GM06990 (cell line): ENCODE measurements around the gene PLEKHG7.

Source experiments
- DNase-seq: peaks from one replicate; pipeline ENCODE4 v3.0.0-alpha.2; 2011; ENCODE audit not compliant: insufficient read length; ENCODE audit errors: extremely low read depth
- H3K27me3 ChIP-seq: replicated peaks from 2 replicates; pipeline ENCODE4 v1.6.0; 2011; ENCODE audit warnings: low read length; ENCODE audit not compliant: control insufficient read depth, insufficient read depth
- H3K36me3 ChIP-seq: 2 replicates; pipeline ENCODE4 v1.5.1; 2011; ENCODE audit warnings: low read length; ENCODE audit not compliant: control insufficient read depth, insufficient read depth
- H3K4me3 ChIP-seq: replicated peaks from 2 replicates; pipeline ENCODE4 v1.5.1; 2011; ENCODE audit warnings: low read depth, mild to moderate bottlenecking, control low read depth, low read length
- TF ChIP-seq, protein P1 (sequence below): IDR thresholded peaks from 2 replicates; pipeline ENCODE4 v1.5.1; 2011; ENCODE audit warnings: low read length, control low read depth, mild to moderate bottlenecking, inconsistent platforms; ENCODE audit not compliant: insufficient read depth, poor library complexity, severe bottlenecking

The PLEKHG7 gene

GRCh38 chr12:92675092-92675865, 27.5 kb upstream of the PLEKHG7 start:
- TF ChIP-seq, protein P1, sequence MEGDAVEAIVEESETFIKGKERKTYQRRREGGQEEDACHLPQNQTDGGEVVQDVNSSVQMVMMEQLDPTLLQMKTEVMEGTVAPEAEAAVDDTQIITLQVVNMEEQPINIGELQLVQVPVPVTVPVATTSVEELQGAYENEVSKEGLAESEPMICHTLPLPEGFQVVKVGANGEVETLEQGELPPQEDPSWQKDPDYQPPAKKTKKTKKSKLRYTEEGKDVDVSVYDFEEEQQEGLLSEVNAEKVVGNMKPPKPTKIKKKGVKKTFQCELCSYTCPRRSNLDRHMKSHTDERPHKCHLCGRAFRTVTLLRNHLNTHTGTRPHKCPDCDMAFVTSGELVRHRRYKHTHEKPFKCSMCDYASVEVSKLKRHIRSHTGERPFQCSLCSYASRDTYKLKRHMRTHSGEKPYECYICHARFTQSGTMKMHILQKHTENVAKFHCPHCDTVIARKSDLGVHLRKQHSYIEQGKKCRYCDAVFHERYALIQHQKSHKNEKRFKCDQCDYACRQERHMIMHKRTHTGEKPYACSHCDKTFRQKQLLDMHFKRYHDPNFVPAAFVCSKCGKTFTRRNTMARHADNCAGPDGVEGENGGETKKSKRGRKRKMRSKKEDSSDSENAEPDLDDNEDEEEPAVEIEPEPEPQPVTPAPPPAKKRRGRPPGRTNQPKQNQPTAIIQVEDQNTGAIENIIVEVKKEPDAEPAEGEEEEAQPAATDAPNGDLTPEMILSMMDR = no peak
- H3K27me3 ChIP-seq = no peaks in the 10 kb centered on the region
- H3K4me3 ChIP-seq = no peak overlapping the region
- no peaks in the 10 kb centered on the region for H3K36me3 ChIP-seq
- no peak for DNase-seq

DNA sequence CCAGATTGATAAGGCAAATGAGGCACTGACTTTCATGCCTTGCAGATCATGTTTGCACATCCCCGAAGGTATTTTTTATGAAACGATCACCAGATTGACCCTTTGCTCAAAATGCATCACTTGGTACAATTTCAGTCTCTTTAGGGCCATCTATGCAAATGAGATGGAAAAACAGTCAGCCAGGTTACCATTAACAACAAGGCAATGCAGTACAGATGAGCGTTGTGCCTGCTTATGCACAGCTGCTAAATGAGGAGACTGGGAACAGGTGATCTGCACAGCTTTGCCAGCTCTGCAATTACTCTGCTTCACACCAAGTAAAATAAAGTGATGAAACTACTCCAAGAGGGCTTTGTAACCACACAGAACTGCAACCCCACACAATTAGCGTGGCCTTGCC, 26.1 kb upstream of the PLEKHG7 start:
- H3K27me3 ChIP-seq = no peaks in the 10 kb centered on the region
- DNase-seq = no peak
- TF ChIP-seq, protein P1 = no peak
- H3K36me3 ChIP-seq = no peaks in the 10 kb centered on the region
- no peak overlapping the region for H3K4me3 ChIP-seq

DNA sequence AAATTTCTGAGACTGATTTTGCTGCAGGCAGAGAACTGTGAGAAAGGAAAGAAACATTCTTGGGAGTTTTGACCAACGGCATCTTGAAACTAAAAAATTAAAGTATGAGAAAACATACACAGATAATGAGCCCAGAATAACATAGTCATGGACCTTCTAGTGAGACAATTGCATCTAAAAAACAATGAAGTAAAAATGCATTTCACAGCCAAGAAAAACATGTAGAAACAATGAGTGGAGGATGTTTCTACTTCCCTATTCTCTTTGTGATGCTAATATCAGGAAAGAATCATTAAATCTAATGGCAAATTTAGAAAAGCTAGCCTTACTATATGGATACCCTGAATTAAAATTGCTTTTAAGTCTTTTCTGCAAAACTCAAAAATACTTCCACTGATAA, 12.2 kb upstream of the PLEKHG7 start:
- no peak for DNase-seq
- no peaks in the 10 kb centered on the region for H3K36me3 ChIP-seq
- TF ChIP-seq, protein P1 = no peak
- H3K27me3 ChIP-seq = no peaks in the 10 kb centered on the region
- no peak overlapping the region for H3K4me3 ChIP-seq

- TF ChIP-seq, protein P1 = no peak
- Histone ChIP-seq H3K27me3 (no peaks in the 10 kb centered on the region), H3K4me3 (no peak overlapping the region), H3K36me3 (no peaks in the 10 kb centered on the region)
- no peak for DNase-seq
Measured at GRCh38 chr12:92695056-92695455, 7.7 kb upstream of the PLEKHG7 start.

DNA sequence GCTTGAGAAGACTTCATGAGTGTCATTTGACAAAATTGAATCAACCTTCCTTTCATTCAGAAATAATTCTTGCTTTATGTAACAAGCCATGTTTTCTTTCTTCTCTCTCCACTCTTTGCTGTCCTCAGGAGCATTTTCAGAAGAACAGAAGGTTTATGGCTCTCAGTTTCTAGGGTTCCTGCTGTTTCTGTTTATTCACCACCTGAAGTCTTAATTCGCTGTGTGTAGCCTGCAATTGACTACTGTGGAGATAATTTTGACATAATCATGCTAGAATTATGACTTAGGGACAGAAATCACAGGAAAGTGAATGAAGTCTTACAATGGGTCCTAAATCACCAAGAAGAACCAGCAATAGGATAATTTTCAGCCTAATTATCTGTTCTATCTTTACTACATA, 7.2 kb upstream of the PLEKHG7 start:
- TF ChIP-seq, protein P1 = no peak
- no peak overlapping the region for H3K4me3 ChIP-seq
- no peaks in the 10 kb centered on the region for H3K27me3 ChIP-seq
- no peak for DNase-seq
- H3K36me3 ChIP-seq = no peaks in the 10 kb centered on the region
